Islet precursor cell (in vitro differentiated cells): Measurements from ENCODE around the gene CPNE1.

Experiments used
- DNase-seq: peaks from one replicate; pipeline ENCODE4 v3.0.0-alpha.2; 2018

CPNE1 gene

GRCh38 chr20:35597186-35597585 is 67.5 kb downstream of the CPNE1 start:
- no peak for DNase-seq

GRCh38 chr20:35595901-35596300 is 68.8 kb downstream of the CPNE1 start:
- no peak for DNase-seq

GRCh38 chr20:35595456-35595855 is 69.2 kb downstream of the CPNE1 start:
- no peak for DNase-seq

- DNase-seq, result no peak
Observed at GRCh38 chr20:35592339-35592974, 72.2 kb downstream of the CPNE1 start.

- no peak for DNase-seq
Observed at GRCh38 chr20:35588397-35588796, 76.3 kb downstream of the CPNE1 start.

DNA sequence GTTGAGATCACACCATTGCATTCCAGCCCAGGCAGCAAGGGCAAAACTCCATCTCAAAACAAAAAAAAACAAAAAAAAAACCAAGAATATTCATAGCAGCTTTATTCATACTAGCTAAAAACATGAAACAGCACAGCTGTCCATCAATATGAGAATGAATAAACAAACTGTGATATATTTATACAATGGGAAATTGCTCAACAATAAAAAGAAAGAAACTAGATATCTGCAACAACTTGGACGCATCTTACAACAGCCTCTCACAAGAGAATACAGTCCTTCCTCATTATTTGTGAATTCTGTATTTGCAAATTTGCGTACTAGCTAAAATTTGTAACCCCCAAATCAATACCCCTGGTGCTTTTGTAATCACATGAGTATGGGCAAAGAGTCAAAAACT is 77.3 kb downstream of the CPNE1 start:
- DNase-seq, result no peak

DNA sequence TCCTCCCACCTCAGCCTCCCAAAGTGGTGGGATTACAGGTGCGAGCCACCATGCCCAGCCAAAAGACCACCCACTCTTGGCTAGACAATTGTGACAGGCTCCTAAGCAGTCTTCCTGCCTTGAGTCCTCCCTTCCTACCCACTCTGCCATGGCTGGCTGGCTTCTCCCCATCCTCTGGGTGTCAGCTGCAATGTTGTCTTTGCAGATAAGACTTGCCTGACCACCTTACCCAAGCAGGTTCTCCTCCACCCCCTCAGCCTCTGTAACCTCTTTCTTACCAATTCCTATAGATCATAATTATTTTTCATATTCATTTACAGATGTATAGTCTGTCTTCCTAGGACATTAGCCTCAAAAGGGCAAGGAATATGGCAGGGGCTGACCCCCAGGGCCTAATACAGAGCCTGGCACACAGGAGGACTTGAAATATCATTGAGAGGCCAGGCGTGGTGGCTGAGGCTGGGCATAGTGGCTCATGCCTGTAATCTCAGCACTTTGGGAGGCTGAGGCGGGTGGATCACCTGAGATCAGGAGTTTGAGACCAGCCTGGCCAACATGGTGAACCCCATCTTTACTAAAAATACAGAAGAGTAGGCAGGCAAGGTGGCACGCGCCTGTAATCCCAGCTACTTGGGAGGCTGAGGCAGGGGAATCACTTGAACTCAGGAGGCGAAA is 77.8 kb downstream of the CPNE1 start:
- no peak for DNase-seq

DNA sequence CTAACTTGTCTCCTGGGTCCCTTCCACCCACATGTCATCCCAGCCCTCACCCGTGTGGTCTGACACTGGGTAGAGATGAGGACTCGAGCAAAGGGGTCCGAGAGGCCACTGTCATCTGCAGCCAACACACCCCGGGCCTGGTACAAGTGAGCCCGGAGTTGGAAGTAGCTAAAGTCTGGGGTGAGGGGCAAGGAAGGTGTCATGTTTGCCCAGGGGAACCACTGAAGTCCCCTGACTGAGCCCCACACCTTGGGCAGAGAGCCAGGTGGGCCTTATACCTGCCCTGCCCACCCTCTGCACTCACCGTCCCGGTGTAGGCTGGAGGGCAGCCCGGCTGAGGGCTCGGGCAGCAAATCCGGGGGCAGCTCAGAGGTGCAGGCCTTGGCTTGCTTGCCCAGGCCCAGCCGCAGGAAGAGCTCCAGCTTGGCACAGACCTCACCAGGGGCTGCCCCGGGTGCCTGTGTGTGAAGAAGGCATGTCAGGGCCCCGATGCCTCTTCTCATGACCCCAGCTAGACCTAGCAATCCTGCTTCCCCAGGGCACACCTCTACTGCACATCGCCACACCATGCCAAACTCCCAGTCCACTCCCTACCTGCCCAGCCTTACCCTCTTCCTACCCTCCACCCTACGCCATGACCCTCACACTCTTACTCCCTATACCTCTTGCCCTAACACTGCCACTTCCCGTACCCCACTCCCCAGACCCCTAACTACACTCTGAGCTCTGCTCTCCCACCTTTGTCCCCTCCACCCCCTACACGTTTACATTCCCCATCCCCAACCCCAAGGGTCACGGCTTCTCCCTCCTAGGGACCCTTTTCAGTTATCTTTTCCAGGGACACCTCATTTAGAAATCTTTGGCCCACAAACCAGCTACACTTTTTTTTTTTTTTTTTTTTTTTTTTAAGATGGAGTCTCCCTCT is 80.8 kb downstream of the CPNE1 start:
- no peak for DNase-seq

DNA sequence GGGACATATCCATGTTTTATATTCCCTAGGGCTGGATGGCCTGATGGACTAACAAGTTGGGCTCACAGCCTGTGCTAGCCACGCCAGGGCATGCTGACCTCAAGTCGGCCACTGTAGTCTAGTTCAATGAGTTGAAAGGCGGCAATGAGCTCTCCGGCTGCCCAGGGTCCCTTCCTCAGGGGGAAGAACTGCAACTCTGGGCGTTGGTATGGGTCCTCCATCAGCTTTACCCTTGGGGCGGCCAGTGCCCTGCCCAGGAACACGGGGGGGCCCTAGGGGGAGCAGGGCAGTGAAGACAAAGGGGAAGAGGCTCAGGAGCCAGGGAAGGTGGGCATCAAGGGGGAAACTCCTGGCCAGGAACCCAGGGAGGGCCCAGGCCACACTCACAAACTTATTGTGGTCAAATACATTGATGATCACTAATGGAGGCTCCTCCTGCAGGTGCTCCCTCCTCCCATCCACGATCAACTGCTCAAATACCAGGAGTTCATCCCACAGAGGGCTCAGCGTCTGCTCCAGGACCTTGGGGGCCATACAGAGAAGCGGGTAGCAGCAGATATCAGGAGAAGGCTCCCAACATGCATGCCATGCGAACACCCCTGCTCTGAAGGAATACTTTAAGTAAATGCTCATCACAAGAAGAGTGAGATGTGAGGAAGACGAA is 81.8 kb downstream of the CPNE1 start:
- DNase-seq, result no peak

DNA sequence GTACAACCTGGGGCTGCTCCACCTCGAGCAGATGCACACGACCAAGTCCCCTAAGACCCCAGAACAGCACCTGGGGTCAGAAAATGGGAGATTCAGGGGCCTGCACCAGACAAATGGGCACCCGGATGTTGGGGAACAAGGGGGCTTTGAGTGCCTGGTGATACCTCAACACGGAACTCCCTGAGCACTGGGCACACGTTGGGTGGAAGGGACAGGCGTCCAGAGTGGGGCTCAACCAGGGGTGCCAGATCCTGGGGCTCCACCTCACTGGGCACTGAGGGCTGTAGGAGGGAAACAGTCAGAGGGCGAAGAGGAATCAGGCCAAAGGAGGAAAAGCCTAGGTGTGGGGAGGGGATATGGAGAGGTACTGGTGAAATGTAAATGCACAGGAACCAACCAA is 82.6 kb downstream of the CPNE1 start:
- DNase-seq, result no peak

DNA sequence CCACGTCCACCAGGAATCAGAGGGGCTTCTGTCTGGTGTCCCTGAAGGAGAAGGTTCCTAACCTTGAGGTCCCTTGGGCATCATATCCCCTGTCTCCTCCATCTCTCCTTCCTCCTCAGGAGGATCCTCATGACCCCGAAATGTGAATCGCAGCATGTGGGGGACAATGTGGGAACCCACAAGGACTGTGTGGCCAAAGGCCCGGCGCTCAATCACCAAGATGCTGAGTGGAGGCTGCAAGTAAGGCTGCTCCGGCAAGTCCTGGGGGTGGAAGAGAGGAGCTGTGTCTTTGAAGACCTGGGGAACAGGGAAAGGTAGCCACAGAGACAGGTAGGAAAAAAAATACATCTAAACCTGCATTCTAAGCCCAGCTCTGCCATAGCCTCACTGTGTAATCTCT is 85.5 kb downstream of the CPNE1 start:
- DNase-seq, result no peak

- DNase-seq, result no peak
Observed at GRCh38 chr20:35578469-35578868, 86.2 kb downstream of the CPNE1 start.

- DNase-seq, result no peak
Observed at GRCh38 chr20:35576816-35577215, 87.9 kb downstream of the CPNE1 start.
